K562 (cell line): Measurements from ENCODE around the gene LRRC15. TPM values are rescaled to one million over a fixed set of nuclear protein-coding genes. Genes with fewer than 3 reads are reported as not detected.

ENCODE experiments used
- ATAC-seq: fragments of 200-7000 bp; cut with Tn5 transposase; 3 replicates; pipeline ENCODE4 v1.9.1; 2020; ENCODE audit warnings: moderate library complexity
- BruUV-seq: library from RNA; stranded (reverse); fragments of 400-500 nt; replicated peaks from 2 replicates; lab custom pipeline; 2021; lab: Mats Ljungman, UMichigan
- CTCF ChIA-PET: fragments of 300-600 bp; formaldehyde crosslinking; extraction: SDS; loops from one replicate; lab custom pipeline; 2021; ENCODE audit warnings: low intra/inter-chr PET ratio; lab: Yijun Ruan, JAX
- POLR2A ChIA-PET: fragments of 300-600, 350-650 bp; sonication (Branson Sonifier 250); formaldehyde crosslinking; extraction: SDS; loops from one replicate; lab custom pipeline; 2021; ENCODE audit warnings: antibody characterized with exemption, inconsistent platforms; lab: Yijun Ruan, JAX
- DNase-seq, 4 experiments: peaks; one replicate each; pipeline versions ENCODE4 v3.0.0 to v3.0.0-alpha.2; 2011 to 2018; ENCODE audit warnings: low spot score in 3 of 4, mixed read lengths in 3 of 4; ENCODE audit errors: extremely low read depth in 1 of 4
- FAIRE-seq: peaks from 2 replicates; lab custom pipeline; 2011; peaks lifted over from hg19 to GRCh38; lab: Jason Lieb, UNC
- H2AFZ ChIP-seq: 2 replicates; pipeline ENCODE4 v1.6.0; 2011; ENCODE audit warnings: low read depth, low read length, control low read depth, inconsistent platforms
- H3K27ac ChIP-seq: fragments of 200-600 bp; 3 replicates; pipeline ENCODE4 v1.8.0; 2011; ENCODE audit warnings: low read depth, mild to moderate bottlenecking, control low read depth, inconsistent platforms, low read length, moderate library complexity, mixed read lengths; ENCODE audit errors: extremely low read depth
- H3K27me3 ChIP-seq, 2 experiments: fragments of 300-600 bp in 1 of 2; 2 replicates in 1 of 2; 3 replicates in 1 of 2; pipeline versions ENCODE4 v1.6.0 to v1.8.0; 2011; ENCODE audit warnings: inconsistent platforms in 2 of 2, low read length in 2 of 2, mild to moderate bottlenecking in 1 of 2, mixed read lengths in 1 of 2, moderate library complexity in 1 of 2; ENCODE audit not compliant: control insufficient read depth in 2 of 2, insufficient read depth in 2 of 2
- H3K36me3 ChIP-seq: fragments of 300-600 bp; 3 replicates; pipeline ENCODE4 v1.8.0; 2011; ENCODE audit warnings: mild to moderate bottlenecking, low read length, inconsistent platforms; ENCODE audit not compliant: control insufficient read depth, insufficient read depth
- H3K4me1 ChIP-seq, 2 experiments: fragments of 200-600 bp in 1 of 2; replicated peaks in 1 of 2; 2 replicates in 1 of 2; 3 replicates in 1 of 2; pipeline versions ENCODE4 v1.5.1 to v1.8.0; 2011; ENCODE audit warnings: inconsistent platforms in 2 of 2, low read length in 2 of 2, mild to moderate bottlenecking in 1 of 2, mixed read lengths in 1 of 2, moderate library complexity in 1 of 2; ENCODE audit not compliant: control insufficient read depth in 2 of 2, insufficient read depth in 2 of 2
- H3K4me2 ChIP-seq: 2 replicates; pipeline ENCODE4 v1.6.1; 2011; ENCODE audit warnings: low read length, control low read depth, inconsistent platforms, mixed read lengths; ENCODE audit not compliant: insufficient read depth
- H3K4me3 ChIP-seq: fragments of 200-600 bp; sonication (generic), shearing (Covaris generic); 2 replicates; pipeline ENCODE4 v1.5.1; 2016; ENCODE audit warnings: control low read depth, inconsistent platforms
- H3K79me2 ChIP-seq: fragments of 200-600 bp; 3 replicates; pipeline ENCODE4 v1.8.0; 2011; ENCODE audit warnings: low read length, inconsistent platforms; ENCODE audit not compliant: control insufficient read depth, insufficient read depth
- H3K9ac ChIP-seq, 2 experiments: 2 replicates each; pipeline versions ENCODE4 v1.6.0 to v1.6.1; 2011; ENCODE audit warnings: low read depth in 2 of 2, low read length in 2 of 2, control low read depth in 1 of 2, inconsistent platforms in 1 of 2, mild to moderate bottlenecking in 1 of 2, mixed read lengths in 1 of 2; ENCODE audit not compliant: insufficient read depth in 1 of 2
- H3K9me1 ChIP-seq: one replicate; pipeline ENCODE4 v1.6.0; 2011; ENCODE audit warnings: inconsistent platforms, mild to moderate bottlenecking, low read length, moderate library complexity; ENCODE audit not compliant: control insufficient read depth, insufficient read depth
- H3K9me3 ChIP-seq: replicated peaks from 2 replicates; pipeline ENCODE4 v1.5.1; 2011; ENCODE audit warnings: low read depth, low read length, inconsistent platforms; ENCODE audit not compliant: control insufficient read depth, insufficient read depth
- H4K20me1 ChIP-seq: replicated peaks from 2 replicates; pipeline ENCODE4 v1.6.1; 2011; ENCODE audit warnings: low read length, inconsistent platforms, mixed read lengths; ENCODE audit not compliant: control insufficient read depth, insufficient read depth
- MEF2A ChIP-seq: IDR thresholded peaks from 2 replicates; pipeline ENCODE4 v1.6.1; 2011; ENCODE audit warnings: low read depth, mild to moderate bottlenecking, low read length, moderate library complexity; ENCODE audit not compliant: control insufficient read depth
- MTA3 ChIP-seq: fragments of 450-650 bp; formaldehyde crosslinking; IDR thresholded peaks from 2 replicates; pipeline ENCODE4 v1.6.1; 2017; ENCODE audit warnings: mild to moderate bottlenecking, borderline replicate concordance
- NR4A1 ChIP-seq, 2 experiments: fragments of 250-450 bp in 1 of 2; fragments of 450-650 bp in 1 of 2; sonication (Bioruptor Pico) in 1 of 2; IDR thresholded peaks; 2 replicates each; pipeline versions ENCODE4 v1.4.0 to v1.6.1; 2016 to 2020; ENCODE audit warnings: mild to moderate bottlenecking in 2 of 2, missing compliant biosample characterization in 1 of 2, missing genetic modification characterization in 1 of 2, moderate library complexity in 1 of 2
- PTBP1 ChIP-seq: fragments of 200-400 bp; formaldehyde crosslinking; IDR thresholded peaks from 2 replicates; pipeline ENCODE4 v1.6.1; 2017; ENCODE audit warnings: low read depth, low read length
- RAD51 ChIP-seq: fragments of 450-650 bp; IDR thresholded peaks from 2 replicates; pipeline ENCODE4 v1.7.1; 2016; ENCODE audit warnings: low read depth, mild to moderate bottlenecking, borderline replicate concordance
- SAP30 ChIP-seq: fragments of 200-600 bp; sonication (generic); IDR thresholded peaks from 2 replicates; pipeline ENCODE4 v1.6.1; 2012; ENCODE audit warnings: borderline replicate concordance, low read depth, mild to moderate bottlenecking, moderate library complexity, low read length, control low read depth, inconsistent platforms; ENCODE audit not compliant: insufficient read depth, poor library complexity, severe bottlenecking
- U2AF1 ChIP-seq: fragments of 200-400 bp; formaldehyde crosslinking; optimal IDR thresholded peaks from 2 replicates; pipeline ENCODE3; 2017; ENCODE audit warnings: mild to moderate bottlenecking, low read depth, low read length, moderate library complexity
- ZNF280B ChIP-seq: fragments of 250-450 bp; sonication (Bioruptor Pico); IDR thresholded peaks from 2 replicates; pipeline ENCODE4 v1.5.1; 2021; ENCODE audit warnings: mild to moderate bottlenecking
- ZNF512 ChIP-seq: IDR thresholded peaks from 2 replicates; pipeline ENCODE4 v1.6.1; 2016; ENCODE audit warnings: missing genetic modification characterization, missing compliant biosample characterization
- WGBS: fragments of 100-300 bp; shearing (Covaris generic); methylation state at CpG from one replicate; pipeline ENCODE4 v1.1.6; 2016; ENCODE audit warnings: low coverage, mixed read lengths; ENCODE audit not compliant: insufficient coverage; ENCODE audit errors: missing lambda C conversion rate; 5-methylcytosine and 5-hydroxymethylcytosine counted together
- in situ Hi-C: fragments of 300-500 bp; cut with MboI; formaldehyde crosslinking; loops from 4 replicates; pipeline ENCODE4 v1.15.0; 2018; ENCODE audit warnings: inconsistent platforms, mixed read lengths
- intact Hi-C: fragments of 100-400 bp; cut with micrococcal nuclease; formaldehyde crosslinking; loops from 2 replicates; pipeline ENCODE4 v1.14.2; 2022
- polyA plus RNA-seq, 8 experiments: library from polyadenylated mRNA; depleted of rRNA in 4 of 8; stranded (reverse) in 5 of 8; unstranded in 3 of 8; fragments of >200 nt; fragmentation: Nextera tagmentation in 2 of 8; fragmentation: Illumina TruSeq in 1 of 8; extraction: Ambion mirVana in 2 of 8; extraction: Trizol in 1 of 8; gene quantifications; 2 replicates each; pipeline versions ENCODE4 v1.2.1 to v1.2.3, GENCODE V29; 2011 to 2014; ENCODE audit warnings: inconsistent platforms in 1 of 8, missing spikeins in 1 of 8
- total RNA-seq, 7 experiments: library from RNA; depleted of rRNA in 6 of 7; stranded (reverse); fragments of >200 nt in 6 of 7; fragmentation: Illumina TruSeq in 2 of 7; extraction: Trizol in 2 of 7; gene quantifications; 2 replicates each; pipeline versions ENCODE4 v1.2.1 to v1.2.3, GENCODE V29; 2011 to 2021; ENCODE audit warnings: low replicate concordance in 1 of 7

Gene LRRC15
- total and polyA plus RNA-seq, 9 of the 15 experiments (the other 6 are each of a cell fraction or from before 2014, with no cell fraction given): not detected

- no peaks in the 10 kb centered on the region for H4K20me1 ChIP-seq
- CTCF ChIA-PET: no interaction called here
- in situ Hi-C loops: no loop called here
- ATAC-seq: no peak
- FAIRE-seq: no peak
- TF ChIP-seq ZNF280B (CRISPR knock-in tag): no peak
- TF ChIP-seq PTBP1: no peak
- TF ChIP-seq SAP30: no peak
- TF ChIP-seq MTA3: no peak
- TF ChIP-seq NR4A1 (CRISPR knock-in tag; IDR thresholded peaks at IDR 0.05): no peak
- no peak for TF ChIP-seq NR4A1 (tag; IDR thresholded peaks at IDR 0.05)
- no peak for TF ChIP-seq U2AF1
- TF ChIP-seq MEF2A: no peak
- no peak for TF ChIP-seq RAD51
- TF ChIP-seq ZNF512 (tag): no peak
- WGBS: 86% methylated on average over 38 of the region's 73 CpGs
- no peaks in the 10 kb centered on the region for H3K36me3 ChIP-seq
- H3K4me2 ChIP-seq: no peak overlapping the region
- no TSS peak for BruUV-seq
- no peak overlapping the region for H3K4me3 ChIP-seq
- DNase-seq: no peak
- no peak overlapping the region for H3K27ac ChIP-seq
- no peak overlapping the region; a peak in 1 of 4 replicates for H3K9ac ChIP-seq
- H3K9me1 ChIP-seq: no peaks in the 10 kb centered on the region
- peaks cover 5 to 25% of the 10 kb centered on the region in 2 experiments; a peak in 4 of 5 replicates for H3K4me1 ChIP-seq
- H2AFZ ChIP-seq: no peak overlapping the region
- H3K27me3 ChIP-seq: peaks cover 0 to 4% of the 10 kb centered on the region in 2 experiments; a peak in 1 of 5 replicates
- intact Hi-C loops: no loop called here
- no peaks in the 10 kb centered on the region for H3K9me3 ChIP-seq
- no peaks in the 10 kb centered on the region for H3K79me2 ChIP-seq
- POLR2A ChIA-PET: interaction anchor here (0.6 to 2.0 kb wide), 7 partner anchors 11 to 170 kb away, joined by 3 to 7 read pairs (median 3); no protein-coding TSS in a partner anchor
Measured at GRCh38 chr3:194396859-194397756, 27.6 kb upstream of the LRRC15 start.
